Heart left ventricle (tissue), 13 donors: ENCODE data around the gene PCDHGB1.

ENCODE experiments used
- POLR2A ChIP-seq, 2 donors: fragments of 450-650 bp; IDR thresholded peaks; one replicate each; pipeline ENCODE4 v1.6.1; 2017; ENCODE audit warnings: antibody characterized with exemption in 2 of 2, mild to moderate bottlenecking in 2 of 2, moderate library complexity in 2 of 2
- TF ChIP-seq, protein P1 (sequence below), 12 donors: fragments of 200-600 bp; sonication (generic) in 4 of 12; IDR thresholded peaks; one replicate each; pipeline versions ENCODE4 v1.5.0 to v1.8.0; 2018 to 2022; ENCODE audit warnings: antibody characterized with exemption in 12 of 12, mild to moderate bottlenecking in 5 of 12
- donor health status: ischemic (EF 13 %, LVEDD 7.1; RV severe dilation, severe dysfunction).
- donor health status: DM: no; HTN: yes; CAD: no.
- donor health status: DM: no; HTN: no; CAD: no.
- donor health status: ischemic (EF 25% LVEDD 6.9; RV normal size, moderate dysfunction).
- donor health status: ischemic (EF 25% LVEDD 5.7; RV mildly dilated, moderate dysfunction).
- donor health status: ischemic (EF 35%, LVEDD 5.7; RV mildly dilated, moderate dysfunction).
- donor health status: nonischemic (EF 11% LVEDD 7.7; RV severe dilation, severe dysfunction).
- donor health status: DM: yes; HTN: yes; CAD: no.
- donor health status: PGD.
- donor health status: ischemic (EF 29% LVEDD 5.4; RV normal size, mild dysfunction).
- donor health status: nonischemic (EF 23%, LVEDD 6.1; RV moderate dilation, normal function).

DNA sequence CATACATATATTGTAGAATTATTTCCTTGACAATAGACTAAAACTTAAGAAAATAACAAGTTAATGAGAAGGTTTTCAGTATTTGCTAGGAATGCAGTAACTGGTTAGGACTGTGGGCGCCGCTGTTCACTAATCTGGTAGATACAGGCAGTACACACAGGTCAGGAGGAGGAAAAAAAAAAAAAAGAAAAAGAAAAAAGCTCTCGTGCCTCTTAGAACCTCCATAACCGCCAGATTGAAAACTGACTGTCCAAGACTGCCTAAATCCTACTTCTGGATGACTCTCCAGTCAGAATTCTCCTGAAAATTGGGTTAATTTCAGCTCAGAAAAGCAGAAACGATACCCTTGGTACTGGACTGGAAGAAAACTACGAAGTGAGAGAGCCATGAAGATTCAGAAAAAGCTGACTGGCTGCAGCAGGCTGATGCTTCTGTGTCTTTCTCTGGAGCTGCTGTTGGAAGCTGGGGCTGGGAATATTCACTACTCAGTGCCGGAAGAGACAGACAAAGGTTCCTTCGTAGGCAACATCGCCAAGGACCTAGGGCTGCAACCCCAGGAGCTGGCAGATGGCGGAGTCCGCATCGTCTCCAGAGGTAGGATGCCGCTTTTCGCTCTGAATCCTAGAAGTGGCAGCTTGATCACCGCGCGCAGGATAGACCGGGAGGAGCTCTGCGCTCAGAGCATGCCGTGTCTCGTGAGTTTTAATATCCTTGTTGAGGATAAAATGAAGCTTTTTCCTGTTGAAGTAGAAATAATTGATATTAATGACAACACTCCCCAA lies 19.4 kb upstream of the PCDHGB1 start, which contains the start of gene PCDHGA1:
- TF ChIP-seq, protein P1, sequence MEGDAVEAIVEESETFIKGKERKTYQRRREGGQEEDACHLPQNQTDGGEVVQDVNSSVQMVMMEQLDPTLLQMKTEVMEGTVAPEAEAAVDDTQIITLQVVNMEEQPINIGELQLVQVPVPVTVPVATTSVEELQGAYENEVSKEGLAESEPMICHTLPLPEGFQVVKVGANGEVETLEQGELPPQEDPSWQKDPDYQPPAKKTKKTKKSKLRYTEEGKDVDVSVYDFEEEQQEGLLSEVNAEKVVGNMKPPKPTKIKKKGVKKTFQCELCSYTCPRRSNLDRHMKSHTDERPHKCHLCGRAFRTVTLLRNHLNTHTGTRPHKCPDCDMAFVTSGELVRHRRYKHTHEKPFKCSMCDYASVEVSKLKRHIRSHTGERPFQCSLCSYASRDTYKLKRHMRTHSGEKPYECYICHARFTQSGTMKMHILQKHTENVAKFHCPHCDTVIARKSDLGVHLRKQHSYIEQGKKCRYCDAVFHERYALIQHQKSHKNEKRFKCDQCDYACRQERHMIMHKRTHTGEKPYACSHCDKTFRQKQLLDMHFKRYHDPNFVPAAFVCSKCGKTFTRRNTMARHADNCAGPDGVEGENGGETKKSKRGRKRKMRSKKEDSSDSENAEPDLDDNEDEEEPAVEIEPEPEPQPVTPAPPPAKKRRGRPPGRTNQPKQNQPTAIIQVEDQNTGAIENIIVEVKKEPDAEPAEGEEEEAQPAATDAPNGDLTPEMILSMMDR (IDR thresholded peaks at IDR 0.05) = peak in 10 of 12 donors; percentile 27 to 58 (median 44)
- TF ChIP-seq POLR2A (IDR thresholded peaks at IDR 0.05) = no peak
